ENCODE measurements around the gene TSHZ2. TPM values are rescaled to one million over a fixed set of nuclear protein-coding genes. Genes with fewer than 3 reads are reported as not detected.

Gene TSHZ2
- polyA plus RNA-seq, 1 donor from 2014 or later = 4.6 TPM

GRCh38 chr20:52936351-52937340 lies 35.5 kb upstream of the TSHZ2 start:
- Histone ChIP-seq H3K79me2 (replicated peaks; ENCODE audit: insufficient read depth, low read length) (no peaks in the 10 kb centered on the region), H3K9me2 (ENCODE audit: insufficient read depth, low read length) (no peaks in the 10 kb centered on the region), H4K20me1 (ENCODE audit: insufficient read depth) (no peaks in the 10 kb centered on the region), H3K27me3 (ENCODE audit: insufficient read depth, low read depth, low read length) (no peaks in the 10 kb centered on the region), H3F3A (ENCODE audit: insufficient read depth, low read length, poor library complexity, severe bottlenecking) (no peaks in the 10 kb centered on the region), H3K27ac (ENCODE audit: low read length) (no peak overlapping the region), H3K9ac (ENCODE audit: low read length) (no peak overlapping the region), H3K4me3 (ENCODE audit: low read length) (no peak overlapping the region), H2AFZ (ENCODE audit: low read depth, low read length) (no peak overlapping the region), H3K9me3 (ENCODE audit: low read length) (no peaks in the 10 kb centered on the region), H3K36me3 (ENCODE audit: insufficient read depth, low read length) (no peaks in the 10 kb centered on the region), H3K4me2 (ENCODE audit: low read length) (no peak overlapping the region)
- TF ChIP-seq TAF1 (IDR thresholded peaks at IDR 0.05; ENCODE audit: low read depth) = no peak
- no peak for TF ChIP-seq RAD21 (conservative IDR thresholded peaks at IDR 0.05)
- no peak for TF ChIP-seq REST (IDR thresholded peaks at IDR 0.05; ENCODE audit: borderline replicate concordance)
- TF ChIP-seq CTCF (IDR thresholded peaks at IDR 0.05; ENCODE audit: poor library complexity, severe bottlenecking) = no peak
- TF ChIP-seq MXI1 (conservative IDR thresholded peaks at IDR 0.05; ENCODE audit: poor library complexity, severe bottlenecking) = no peak
- TF ChIP-seq SMC3 (conservative IDR thresholded peaks at IDR 0.05; ENCODE audit: poor library complexity) = no peak
- no peak for TF ChIP-seq EP300 (conservative IDR thresholded peaks at IDR 0.05; ENCODE audit: poor library complexity, severe bottlenecking)
- no peak for TF ChIP-seq EZH2 (IDR thresholded peaks at IDR 0.05; ENCODE audit: borderline replicate concordance, insufficient read depth, low read length, poor library complexity, severe bottlenecking)
- no peak for TF ChIP-seq POLR2AphosphoS5 (IDR thresholded peaks at IDR 0.05)

GRCh38 chr20:52937591-52938100 lies 34.5 kb upstream of the TSHZ2 start:
- Histone ChIP-seq H3K27me3 (ENCODE audit: insufficient read depth, low read depth, low read length) (no peaks in the 10 kb centered on the region), H3K79me2 (replicated peaks; ENCODE audit: insufficient read depth, low read length) (no peaks in the 10 kb centered on the region), H2AFZ (ENCODE audit: low read depth, low read length) (no peak overlapping the region), H3K27ac (ENCODE audit: low read length) (no peak overlapping the region), H3K4me2 (ENCODE audit: low read length) (no peak overlapping the region), H3K9me2 (ENCODE audit: insufficient read depth, low read length) (no peaks in the 10 kb centered on the region), H3K9me3 (ENCODE audit: low read length) (no peaks in the 10 kb centered on the region), H3K9ac (ENCODE audit: low read length) (no peak overlapping the region), H3K36me3 (ENCODE audit: insufficient read depth, low read length) (no peaks in the 10 kb centered on the region), H4K20me1 (ENCODE audit: insufficient read depth) (no peaks in the 10 kb centered on the region), H3K4me3 (ENCODE audit: low read length) (no peak overlapping the region), H3F3A (ENCODE audit: insufficient read depth, low read length, poor library complexity, severe bottlenecking) (no peaks in the 10 kb centered on the region)
- no peak for TF ChIP-seq TAF1 (IDR thresholded peaks at IDR 0.05; ENCODE audit: low read depth)
- TF ChIP-seq EP300 (conservative IDR thresholded peaks at IDR 0.05; ENCODE audit: poor library complexity, severe bottlenecking) = no peak
- TF ChIP-seq POLR2AphosphoS5 (IDR thresholded peaks at IDR 0.05) = no peak
- TF ChIP-seq EZH2 (IDR thresholded peaks at IDR 0.05; ENCODE audit: borderline replicate concordance, insufficient read depth, low read length, poor library complexity, severe bottlenecking) = no peak
- TF ChIP-seq RAD21 (conservative IDR thresholded peaks at IDR 0.05) = no peak
- TF ChIP-seq CTCF (IDR thresholded peaks at IDR 0.05; ENCODE audit: poor library complexity, severe bottlenecking) = no peak
- TF ChIP-seq REST (IDR thresholded peaks at IDR 0.05; ENCODE audit: borderline replicate concordance) = no peak
- no peak for TF ChIP-seq SMC3 (conservative IDR thresholded peaks at IDR 0.05; ENCODE audit: poor library complexity)
- TF ChIP-seq MXI1 (conservative IDR thresholded peaks at IDR 0.05; ENCODE audit: poor library complexity, severe bottlenecking) = no peak
